ENCODE measurements around the gene YY1AP1.
A peak's percentile ranks its signal among the peaks of the same experiment; 100 is the strongest.
"Not testable (repeated sequence)": the region's sequence is repeated elsewhere in the genome, so short reads cannot be mapped to it uniquely, and the experiment has no call there.

The YY1AP1 gene

GRCh38 chr1:155695072-155695471 lies 6.5 kb upstream of the YY1AP1 start:
- no peak for DNase-seq (ENCODE audit: low spot score)

DNA sequence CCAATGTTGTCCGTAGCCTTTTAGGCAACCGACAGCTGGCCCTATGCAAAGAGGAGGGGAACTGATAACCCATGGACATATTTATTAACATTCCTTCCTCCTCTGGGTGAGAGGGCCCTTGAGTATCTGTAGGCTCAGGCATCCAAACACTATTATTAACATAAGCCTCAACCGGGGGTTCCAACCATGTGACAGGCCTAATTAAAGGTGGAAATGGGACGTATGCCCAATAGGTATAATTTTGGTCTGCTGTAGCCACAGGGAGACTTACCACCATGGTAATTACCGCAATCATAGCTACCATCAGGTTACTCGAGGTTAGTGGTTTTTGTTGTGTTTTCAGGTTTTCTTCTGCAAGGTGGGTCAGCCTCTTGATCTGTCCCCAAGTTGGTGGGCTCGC lies 5.6 kb upstream of the YY1AP1 start:
- DNase-seq (ENCODE audit: low spot score): no peak

DNA sequence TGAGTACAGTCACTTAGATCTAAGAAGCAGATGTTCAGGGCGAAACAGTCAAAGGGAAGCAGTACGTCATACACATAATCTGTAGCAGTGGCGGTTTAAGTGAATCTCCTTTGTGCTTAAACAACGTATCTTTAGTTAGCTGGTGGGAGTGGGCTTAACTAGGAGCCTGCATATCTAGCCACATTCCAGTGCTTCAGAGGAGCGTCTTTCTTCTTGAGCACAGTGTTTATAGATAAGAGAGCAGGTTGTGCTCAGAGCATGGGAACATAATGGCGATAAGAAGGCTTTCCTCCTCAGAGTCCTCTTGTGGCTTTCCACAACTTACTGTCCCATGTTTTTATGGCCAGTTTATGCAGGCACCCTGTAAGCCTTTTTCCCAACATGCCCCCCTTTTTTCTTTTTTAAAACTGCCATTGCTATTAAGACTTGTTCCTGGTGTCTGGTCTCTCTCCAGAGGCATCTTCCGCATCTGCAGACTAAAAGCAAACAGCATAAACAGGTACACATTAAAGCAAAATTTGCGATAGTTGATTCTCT lies 3.5 kb upstream of the YY1AP1 start:
- no peak for DNase-seq (ENCODE audit: low spot score)

GRCh38 chr1:155689081-155689607 lies 570 bp upstream of the YY1AP1 start, which contains the start of gene DAP3:
TSS of gene DAP3 (plus strand) at chr1:155689091. CDS start at chr1:155709780, 20,689 bp downstream.
- DNase-seq (ENCODE audit: low spot score): not testable (repeated sequence)

- not testable (repeated sequence) for DNase-seq (ENCODE audit: low spot score)
These were observed 760 bp downstream of the YY1AP1 start for GRCh38 chr1:155687705-155688323.

GRCh38 chr1:155681776-155682175 lies 6.8 kb downstream of the YY1AP1 start:
- no peak for DNase-seq (ENCODE audit: low spot score)

DNA sequence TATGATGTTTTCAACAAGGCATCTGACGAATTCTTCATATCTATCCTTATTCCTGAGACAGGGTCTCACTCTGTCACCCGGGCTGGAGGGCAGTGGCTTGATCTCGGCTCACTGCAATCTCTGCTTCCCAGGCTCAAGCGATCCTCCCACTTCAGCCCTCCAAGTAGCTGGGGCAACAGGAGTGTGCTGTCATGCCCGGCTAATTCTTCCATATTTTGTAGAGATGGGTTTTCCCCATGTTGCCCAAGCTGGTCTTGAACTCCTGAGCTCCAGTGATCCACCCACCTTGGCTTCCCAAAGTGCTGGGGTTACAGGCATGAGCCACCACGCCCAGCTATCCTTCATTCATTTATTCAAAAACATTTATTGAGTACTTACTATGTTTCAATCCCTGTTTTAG lies 8.0 kb downstream of the YY1AP1 start:
- no peak for DNase-seq (ENCODE audit: low spot score)

GRCh38 chr1:155678992-155679391 lies 9.6 kb downstream of the YY1AP1 start:
- not testable (repeated sequence) for DNase-seq (ENCODE audit: low spot score)

GRCh38 chr1:155678027-155678426 lies 10.5 kb downstream of the YY1AP1 start:
- DNase-seq (ENCODE audit: low spot score): no peak

DNA sequence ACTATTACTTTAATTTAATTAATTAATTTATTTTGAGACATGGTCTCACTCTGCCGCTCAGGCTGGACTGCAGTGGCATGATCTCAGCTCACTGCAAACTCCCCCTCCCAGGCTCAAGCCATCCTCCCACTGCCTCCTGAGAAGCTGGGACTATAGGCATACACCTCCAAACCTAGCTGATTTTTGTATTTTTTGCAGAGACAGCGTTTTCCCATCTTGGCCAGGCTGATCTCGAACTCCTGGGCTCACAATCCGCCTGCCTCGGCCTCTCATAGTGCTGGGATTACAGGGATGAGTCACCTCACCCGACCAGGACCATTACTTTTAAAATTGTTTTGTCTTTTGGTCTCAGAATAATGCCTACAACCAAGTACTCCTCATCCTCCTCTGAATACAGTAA lies 15.6 kb downstream of the YY1AP1 start:
- DNase-seq (ENCODE audit: low spot score): no peak

DNA sequence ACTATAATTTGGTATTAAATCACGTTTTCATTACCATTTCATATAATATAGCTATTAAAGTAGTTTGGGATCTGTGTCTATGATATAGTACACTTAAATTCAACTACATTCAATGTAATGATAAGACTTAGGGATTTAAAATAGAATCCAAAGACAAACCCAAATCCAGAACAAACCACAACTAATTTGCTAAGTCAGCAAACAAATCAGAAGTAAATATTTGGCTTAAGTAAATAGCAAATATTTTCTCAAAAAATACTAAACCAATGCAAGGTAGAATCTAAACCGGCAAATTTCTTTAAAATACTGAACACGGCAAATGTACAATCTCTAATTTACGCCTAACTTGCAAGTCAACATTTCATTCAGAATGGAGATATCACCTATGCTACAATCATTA lies 16.8 kb downstream of the YY1AP1 start:
- no peak for DNase-seq (ENCODE audit: low spot score)

DNA sequence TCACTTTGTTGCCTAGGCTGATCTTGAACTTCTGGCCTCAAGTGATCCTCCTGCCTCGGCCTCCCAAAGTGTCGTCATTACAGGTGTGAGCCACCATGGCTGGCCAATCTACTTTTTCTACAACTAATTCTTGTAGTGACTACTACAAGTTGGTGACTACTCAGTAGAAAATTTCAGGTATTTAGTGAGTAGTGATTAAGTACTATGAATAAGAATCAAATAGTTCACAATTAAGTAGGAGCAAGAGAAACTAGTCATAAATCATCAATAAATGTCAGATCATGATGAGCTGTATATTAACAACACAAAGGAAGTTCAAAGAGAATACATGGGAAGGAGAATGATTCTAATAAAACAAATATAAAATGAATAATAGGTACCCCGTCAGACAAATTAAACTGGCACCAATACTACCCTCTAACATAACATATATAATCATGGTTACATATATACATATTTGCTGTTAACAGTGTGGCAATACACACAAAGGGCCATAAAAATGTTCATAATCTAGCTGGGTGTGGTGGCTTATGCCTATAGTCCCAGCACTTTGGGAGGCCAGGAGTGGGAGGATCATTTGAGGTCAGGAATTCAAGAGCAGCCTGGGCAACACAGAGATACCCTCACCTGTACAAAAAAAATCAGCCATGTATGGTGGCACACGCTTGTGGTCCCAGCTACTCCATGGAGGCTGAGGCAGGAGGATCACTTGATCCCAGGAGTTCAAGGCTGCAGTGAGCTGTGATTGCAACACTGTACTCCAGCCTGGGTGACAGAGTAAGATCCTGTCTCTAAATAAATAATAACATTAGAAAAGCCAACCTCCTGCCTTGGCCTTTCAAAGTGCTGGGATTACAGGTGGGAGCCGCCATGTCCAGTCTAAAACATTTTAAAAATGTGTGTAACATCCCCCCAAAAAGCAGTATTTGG lies 19.1 kb downstream of the YY1AP1 start:
- DNase-seq (ENCODE audit: low spot score): no peak

DNA sequence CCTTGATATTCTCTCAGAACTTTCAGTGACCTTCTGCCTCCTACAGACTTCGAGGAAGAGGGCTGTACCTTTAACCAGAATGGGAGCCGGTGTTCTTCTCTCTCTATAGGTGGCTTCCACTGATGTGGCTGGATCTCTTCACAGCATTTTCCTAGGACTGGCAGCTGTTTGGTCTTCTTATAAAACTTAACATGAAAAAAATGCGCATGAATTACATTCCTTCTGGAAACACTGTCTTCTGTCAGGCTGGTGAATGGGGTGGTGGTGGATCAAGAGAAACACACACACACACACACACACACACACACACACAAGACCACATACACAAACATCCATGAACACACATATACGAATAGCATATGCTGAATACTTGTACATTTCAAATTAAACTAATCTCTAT lies 27.3 kb downstream of the YY1AP1 start:
- not testable (repeated sequence) for DNase-seq (ENCODE audit: low spot score)

- no peak for DNase-seq (ENCODE audit: low spot score)
These were observed 31.1 kb downstream of the YY1AP1 start for GRCh38 chr1:155657463-155657862.

GRCh38 chr1:155652951-155653350 lies 35.6 kb downstream of the YY1AP1 start:
- no peak for DNase-seq (ENCODE audit: low spot score)

DNA sequence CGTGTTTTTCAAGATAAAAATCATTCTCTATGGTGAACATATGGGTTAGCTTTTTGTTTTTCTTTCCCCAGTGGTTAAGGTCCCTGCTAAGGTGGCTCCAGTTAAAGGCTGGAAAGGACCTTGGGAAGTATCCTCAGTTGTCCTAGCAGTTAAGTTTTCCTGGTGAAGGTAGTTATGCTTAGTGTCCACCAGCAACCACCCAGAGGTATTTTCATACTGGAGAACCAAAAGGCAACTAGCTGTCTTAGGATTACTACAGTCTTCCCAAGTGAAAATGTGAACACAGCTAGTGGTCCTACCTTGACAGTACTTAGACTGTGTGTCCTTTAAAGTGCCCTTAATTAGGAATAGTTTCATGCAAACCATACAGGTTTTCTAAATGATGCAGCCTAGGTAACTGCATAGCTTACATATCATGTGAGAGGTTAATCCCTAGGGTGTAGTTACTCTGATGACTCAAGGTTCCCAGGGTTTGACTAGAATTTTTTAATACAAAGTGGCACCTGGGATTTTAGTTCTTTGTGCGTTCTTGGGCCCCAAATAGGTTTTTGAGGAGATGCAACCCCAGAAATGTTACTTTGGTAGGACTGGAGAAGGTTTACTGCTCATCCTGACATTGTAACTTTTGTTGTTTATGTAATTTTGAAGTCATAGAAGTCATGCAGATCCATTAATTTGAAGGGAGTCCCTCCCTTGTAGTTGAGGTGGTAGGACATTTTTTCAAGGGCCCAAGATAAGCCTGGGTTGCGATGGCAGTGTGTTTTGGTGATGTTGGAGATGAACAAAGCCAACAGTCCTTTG lies 36.5 kb downstream of the YY1AP1 start:
- DNase-seq (ENCODE audit: low spot score): no peak

DNA sequence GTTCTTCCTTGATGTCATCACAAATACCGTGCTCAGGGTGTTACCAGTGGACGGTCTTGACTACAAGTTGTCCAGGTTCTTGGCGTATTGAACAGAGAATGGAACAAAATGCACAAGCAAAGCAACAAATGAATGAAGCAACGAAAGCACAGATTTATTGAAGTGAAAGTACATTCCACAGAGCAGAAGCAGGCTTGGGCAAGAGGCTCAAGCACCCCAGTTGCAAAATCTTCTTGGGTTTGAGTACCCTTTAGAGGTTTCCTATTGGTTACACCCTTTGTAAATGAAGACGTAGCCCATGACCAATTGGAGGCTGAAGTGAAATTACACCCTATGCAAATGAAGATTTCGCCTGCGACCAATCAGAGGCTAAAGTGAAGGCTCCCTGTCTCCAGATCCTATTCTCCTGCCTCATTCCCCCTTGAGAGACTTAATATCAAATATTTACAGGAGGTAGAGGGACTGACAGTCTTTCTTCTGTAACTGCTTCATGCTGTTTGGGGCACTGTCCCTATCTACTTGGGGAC lies 38.3 kb downstream of the YY1AP1 start:
- DNase-seq (ENCODE audit: low spot score): no peak

DNA sequence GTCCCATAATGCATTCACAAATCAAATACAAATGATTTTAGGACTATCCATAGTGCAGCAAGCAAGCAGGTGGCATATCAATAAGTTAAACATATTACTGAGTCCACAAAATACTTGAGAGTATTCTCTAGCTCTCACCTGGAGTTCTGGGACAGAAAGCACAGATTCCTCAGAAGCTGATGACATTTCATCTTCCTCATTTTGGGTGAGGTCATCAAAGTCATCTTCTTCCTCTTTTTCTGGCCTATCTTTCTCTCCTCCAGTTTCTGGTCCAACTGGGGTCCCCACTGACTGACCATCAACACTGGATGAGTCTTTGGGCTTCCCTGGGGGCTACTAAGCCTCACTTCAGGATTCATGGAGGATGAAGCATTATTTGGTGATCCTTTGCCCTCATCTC lies 38.9 kb downstream of the YY1AP1 start:
- DNase-seq (ENCODE audit: low spot score): no peak

DNA sequence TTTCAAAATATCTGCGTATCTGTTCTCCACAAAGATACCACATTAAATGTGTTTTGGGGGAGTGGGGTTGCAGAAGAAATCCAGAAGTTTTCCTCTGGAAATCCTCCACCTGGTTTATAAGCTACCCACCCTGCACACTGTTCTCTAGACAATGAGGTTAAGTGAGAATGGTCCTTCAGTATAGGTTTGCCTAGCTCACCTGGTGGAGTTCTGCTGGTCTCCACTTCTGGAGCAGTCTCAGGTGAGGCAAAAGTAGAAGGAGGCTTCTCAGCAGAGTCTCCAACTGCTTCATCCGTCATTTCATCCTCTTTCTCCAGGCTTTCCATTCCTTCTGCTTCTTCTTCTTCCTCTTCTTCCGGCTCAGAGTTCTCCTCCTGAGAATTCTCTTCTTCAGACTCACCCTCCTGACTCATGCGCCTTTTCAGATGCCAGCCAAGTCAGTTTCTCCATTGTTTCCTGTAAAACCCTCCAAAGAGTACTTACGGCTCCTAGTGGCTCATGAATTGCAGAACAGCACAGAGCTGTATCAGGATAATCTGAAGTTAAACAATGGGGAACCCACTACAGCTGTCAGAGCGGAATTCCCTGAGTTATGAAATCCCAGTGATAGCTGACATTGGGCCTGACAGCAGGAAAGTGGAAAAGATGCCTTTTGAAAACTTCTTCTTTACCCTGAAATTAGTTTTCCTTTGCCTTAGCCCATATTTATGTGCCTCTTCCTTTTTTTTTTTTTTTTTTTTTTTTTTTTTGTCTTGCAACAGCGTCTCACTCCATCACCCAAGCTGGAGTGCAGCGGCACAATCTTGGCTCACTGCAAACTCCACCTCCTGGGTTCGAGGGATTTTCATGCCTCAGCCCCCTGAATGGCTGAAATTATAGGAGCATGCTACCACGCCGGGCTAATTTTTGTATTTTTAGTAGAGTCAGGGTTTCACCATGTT lies 40.1 kb downstream of the YY1AP1 start:
- DNase-seq (ENCODE audit: low spot score): peak; percentile 73

DNA sequence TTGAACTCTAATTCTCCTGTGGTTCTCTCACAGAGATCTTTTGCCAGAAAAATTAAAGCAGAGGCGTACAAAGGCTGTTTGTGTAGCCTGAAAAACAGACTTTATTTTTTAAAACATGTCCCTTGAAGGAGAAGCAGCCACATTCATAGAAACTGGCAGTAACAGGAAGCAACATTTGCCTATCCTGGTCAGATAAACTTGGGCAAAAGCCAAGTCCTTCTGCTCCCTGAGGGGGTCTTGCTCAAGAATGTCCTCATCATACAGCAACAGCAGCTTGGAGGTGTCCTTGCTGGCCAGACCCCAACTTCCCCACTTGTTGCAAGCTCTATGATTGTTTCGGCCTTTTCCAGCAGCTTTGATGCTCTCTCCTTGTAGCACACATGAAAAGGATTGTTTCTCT lies 42.3 kb downstream of the YY1AP1 start:
- no peak for DNase-seq (ENCODE audit: low spot score)

GRCh38 chr1:155645648-155646047 lies 42.9 kb downstream of the YY1AP1 start:
- DNase-seq (ENCODE audit: low spot score): no peak

Measured in Ammon's horn (tissue), 1 donor.